Endothelial cell of umbilical vein (primary cell): ENCODE results near the gene ODF4. TPM values are rescaled to one million over a fixed set of nuclear protein-coding genes. Genes with fewer than 3 reads are reported as not detected.

Source experiments
- BruUV-seq: library from RNA; stranded (reverse); fragments of 400-500 nt; replicated peaks from 2 replicates; lab custom pipeline; 2021; lab: Mats Ljungman, UMichigan
- CTCF ChIA-PET: fragments of 300-600, 350-600 bp; sonication (Branson Sonifier 250); formaldehyde crosslinking; loops from one replicate; lab custom pipeline; 2021; ENCODE audit warnings: antibody characterized with exemption, inconsistent platforms; lab: Charles Lee
- POLR2A ChIA-PET: fragments of 300-600, 350-600 bp; sonication (Branson Sonifier 250); formaldehyde crosslinking; loops from one replicate; lab custom pipeline; 2021; ENCODE audit warnings: antibody characterized with exemption, inconsistent platforms; lab: Charles Lee
- DNase-seq: peaks from one replicate; pipeline ENCODE4 v3.0.0-alpha.2; 2011; ENCODE audit warnings: low read depth, low spot score
- FAIRE-seq: peaks from 2 replicates; lab custom pipeline; 2011; peaks lifted over from hg19 to GRCh38; lab: Jason Lieb, UNC
- H2AFZ ChIP-seq: 2 replicates; pipeline ENCODE4 v1.6.0; 2012; ENCODE audit warnings: low read depth, low read length, control low read depth, inconsistent platforms
- H3K27ac ChIP-seq: 2 replicates; pipeline ENCODE4 v1.5.1; 2011; ENCODE audit warnings: low read depth, mild to moderate bottlenecking, control low read depth, low read length, moderate library complexity; ENCODE audit not compliant: insufficient read depth
- H3K27me3 ChIP-seq, 2 experiments: 2 replicates each; pipeline versions ENCODE4 v1.6.0 to v1.6.1; 2011; ENCODE audit warnings: low read length in 2 of 2, mixed read lengths in 1 of 2; ENCODE audit not compliant: control insufficient read depth in 2 of 2, insufficient read depth in 2 of 2
- H3K36me3 ChIP-seq, 2 experiments: 2 replicates in 1 of 2; 3 replicates in 1 of 2; pipeline ENCODE4 v1.5.1; 2011; ENCODE audit warnings: low read length in 2 of 2, mild to moderate bottlenecking in 1 of 2, moderate library complexity in 1 of 2; ENCODE audit not compliant: control insufficient read depth in 2 of 2, insufficient read depth in 2 of 2; ENCODE audit errors: extremely low read depth in 1 of 2
- H3K4me1 ChIP-seq: 3 replicates; pipeline ENCODE4 v1.5.1; 2011; ENCODE audit warnings: mild to moderate bottlenecking, low read length; ENCODE audit not compliant: control insufficient read depth, insufficient read depth; ENCODE audit errors: extremely low read depth
- H3K4me2 ChIP-seq: 2 replicates; pipeline ENCODE4 v1.6.1; 2011; ENCODE audit warnings: low read length, control low read depth, mixed read lengths; ENCODE audit not compliant: insufficient read depth
- H3K4me3 ChIP-seq, 3 experiments: fragments of 200-600 bp in 1 of 3; sonication (generic), shearing (Covaris generic) in 1 of 3; replicated peaks in 1 of 3; 2 replicates each; pipeline ENCODE4 v1.5.1; 2011 to 2016; ENCODE audit warnings: control low read depth in 3 of 3, low read length in 3 of 3, mild to moderate bottlenecking in 2 of 3, inconsistent platforms in 1 of 3, low read depth in 1 of 3, moderate library complexity in 1 of 3; ENCODE audit not compliant: insufficient read depth in 1 of 3
- H3K79me2 ChIP-seq: 2 replicates; pipeline ENCODE4 v1.6.0; 2012; ENCODE audit warnings: low read length, inconsistent platforms; ENCODE audit not compliant: control insufficient read depth, insufficient read depth
- H3K9ac ChIP-seq: replicated peaks from 2 replicates; pipeline ENCODE3; 2011; ENCODE audit warnings: low read length, control low read depth; ENCODE audit not compliant: insufficient read depth; ENCODE audit errors: extremely low read depth
- H3K9me1 ChIP-seq: replicated peaks from 3 replicates; pipeline ENCODE4 v1.6.0; 2011; ENCODE audit warnings: mild to moderate bottlenecking, low read length; ENCODE audit not compliant: control insufficient read depth, insufficient read depth; ENCODE audit errors: extremely low read depth
- H3K9me3 ChIP-seq: replicated peaks from 2 replicates; pipeline ENCODE4 v1.5.1; 2012; ENCODE audit warnings: low read length, inconsistent platforms; ENCODE audit not compliant: control insufficient read depth, insufficient read depth
- H4K20me1 ChIP-seq: replicated peaks from 2 replicates; pipeline ENCODE3; 2011; ENCODE audit warnings: mild to moderate bottlenecking, low read length; ENCODE audit not compliant: control insufficient read depth, insufficient read depth; ENCODE audit errors: extremely low read depth
- CTCF ChIP-seq, 2 donors: IDR thresholded peaks; 1 replicate in 1 of 2; 2 replicates in 1 of 2; pipeline ENCODE4 v1.5.1; 2011; ENCODE audit warnings: low read length in 2 of 2, mild to moderate bottlenecking in 2 of 2, moderate library complexity in 2 of 2, control low read depth in 1 of 2, inconsistent platforms in 1 of 2, low read depth in 1 of 2; ENCODE audit not compliant: insufficient read depth in 1 of 2; ENCODE audit errors: extremely low read depth in 1 of 2
- JUN ChIP-seq: IDR thresholded peaks from 2 replicates; pipeline ENCODE4 v1.6.1; 2011; ENCODE audit warnings: borderline replicate concordance, low read depth; ENCODE audit not compliant: insufficient read length, insufficient read depth
- MYC ChIP-seq: IDR thresholded peaks from one replicate; pipeline ENCODE4 v1.6.1; 2011; ENCODE audit warnings: mild to moderate bottlenecking, low read depth, low read length
- POLR2A ChIP-seq: IDR thresholded peaks from 2 replicates; pipeline ENCODE4 v1.6.1; 2012; ENCODE audit warnings: low read depth, mild to moderate bottlenecking, control low read depth, low read length
- dilution Hi-C: fragments of 300-500 bp; cut with MboI; formaldehyde crosslinking; loops from one replicate; pipeline ENCODE4 v1.15.0; 2019; ENCODE audit warnings: low sequenced_read_pairs; ENCODE audit not compliant: extremely low pct_ligation_motif_present
- intact Hi-C: fragments of 100-400 bp; cut with micrococcal nuclease; formaldehyde crosslinking; loops from one replicate; pipeline ENCODE4 v1.10.0; 2022
- polyA plus RNA-seq, 4 experiments: library from polyadenylated mRNA; depleted of rRNA in 3 of 4; stranded (reverse) in 3 of 4; unstranded in 1 of 4; fragments of >200 nt; gene quantifications; 2 replicates each; pipeline versions ENCODE4 v1.2.1 to v1.2.3, GENCODE V29; 2011 to 2012; ENCODE audit warnings: missing spikeins in 1 of 4
- total RNA-seq: library from RNA; stranded (reverse); gene quantifications from 2 replicates; pipeline ENCODE4 v1.2.3, GENCODE V29; 2021

ODF4 gene
- total and polyA plus RNA-seq, 2 donors (not counting 3 experiments of a cell fraction or from before 2014, with no cell fraction given): not detected

- Histone ChIP-seq H3K4me3 (no peak overlapping the region), H2AFZ (no peak overlapping the region), H3K9me3 (no peaks in the 10 kb centered on the region), H3K9ac (no peak overlapping the region), H3K27me3 (no peaks in the 10 kb centered on the region), H3K79me2 (no peaks in the 10 kb centered on the region), H3K9me1 (no peaks in the 10 kb centered on the region), H3K4me2 (no peak overlapping the region), H4K20me1 (no peaks in the 10 kb centered on the region), H3K4me1 (no peaks in the 10 kb centered on the region), H3K36me3 (no peaks in the 10 kb centered on the region), H3K27ac (no peak overlapping the region)
- CTCF ChIA-PET: interaction anchor here (0.8 to 1.9 kb wide), 20 partner anchors 8 to 240 kb away, joined by 3 to 16 read pairs (median 6); partner anchors contain the start of genes BORCS6, CTC1, KRABD2 and RANGRF
- DNase-seq: no peak
- POLR2A ChIA-PET: interaction anchor here (0.7 to 0.8 kb wide), 2 partner anchors 11 to 147 kb away, joined by 3 read pairs; partner anchors contain the start of gene RANGRF
- no peak for FAIRE-seq
- TF ChIP-seq POLR2A (no peak), CTCF (IDR thresholded peaks at IDR 0.05; ENCODE audit: extremely low read depth in 1 of 2, insufficient read depth in 1 of 2, low read depth in 1 of 2, low read length in 2 of 2) (no peak), JUN (no peak), MYC (no peak)
- BruUV-seq: no TSS peak
- dilution Hi-C loops: loop anchor here (10.0 kb wide), 1 partner anchor 65 kb away; no protein-coding TSS in a partner anchor
- intact Hi-C loops: loop anchor here (1.0 to 2.0 kb wide), 6 partner anchors 47 to 179 kb away; partner anchors contain the start of gene PFAS
Measured at GRCh38 chr17:8300226-8300625, 39.4 kb upstream of the ODF4 start.
